DOHH2 (cell line): ENCODE results near the gene KCNJ13.

Source experiments
- H3F3A ChIP-seq: fragments of 200-600 bp; sonication (generic), shearing (Covaris generic); 2 replicates; pipeline ENCODE4 v1.6.0; 2016; ENCODE audit warnings: antibody characterized with exemption, mild to moderate bottlenecking; ENCODE audit not compliant: control insufficient read depth, insufficient read depth
- H3K27ac ChIP-seq: fragments of 200-600 bp; sonication (generic); 2 replicates; pipeline ENCODE4 v1.5.1; 2014; ENCODE audit warnings: low read depth, mild to moderate bottlenecking, low read length, moderate library complexity
- H3K27me3 ChIP-seq: fragments of 200-600 bp; sonication (generic); 2 replicates; pipeline ENCODE4 v1.6.1; 2014; ENCODE audit warnings: mild to moderate bottlenecking, low read length, mixed read lengths; ENCODE audit not compliant: control insufficient read depth
- H3K36me3 ChIP-seq: fragments of 200-600 bp; sonication (generic); 2 replicates; pipeline ENCODE4 v1.6.1; 2014; ENCODE audit warnings: mild to moderate bottlenecking, low read length, moderate library complexity, mixed read lengths; ENCODE audit not compliant: control insufficient read depth
- H3K4me1 ChIP-seq: fragments of 200-600 bp; sonication (generic); 2 replicates; pipeline ENCODE4 v1.6.1; 2014; ENCODE audit warnings: mild to moderate bottlenecking, low read length, mixed read lengths; ENCODE audit not compliant: control insufficient read depth
- H3K4me2 ChIP-seq: fragments of 200-600 bp; sonication (generic); 2 replicates; pipeline ENCODE4 v1.6.0; 2014; ENCODE audit warnings: mild to moderate bottlenecking, low read length, moderate library complexity
- H3K4me3 ChIP-seq: fragments of 200-600 bp; sonication (generic); 2 replicates; pipeline ENCODE4 v1.5.1; 2014; ENCODE audit warnings: mild to moderate bottlenecking, low read length, mixed read lengths
- H3K79me2 ChIP-seq: fragments of 200-600 bp; sonication (generic); 2 replicates; pipeline ENCODE4 v1.6.1; 2014; ENCODE audit warnings: mild to moderate bottlenecking, low read length, mixed read lengths; ENCODE audit not compliant: control insufficient read depth
- H3K9me2 ChIP-seq: fragments of 200-600 bp; sonication (generic); replicated peaks from 2 replicates; pipeline ENCODE4 v1.6.1; 2014; ENCODE audit warnings: mild to moderate bottlenecking, low read length, mixed read lengths; ENCODE audit not compliant: control insufficient read depth
- H3K9me3 ChIP-seq: fragments of 200-600 bp; sonication (generic); 2 replicates; pipeline ENCODE4 v1.6.1; 2014; ENCODE audit warnings: antibody characterized with exemption, low read length, mixed read lengths; ENCODE audit not compliant: control insufficient read depth, insufficient read depth
- H4K20me1 ChIP-seq: fragments of 200-600 bp; sonication (generic); 2 replicates; pipeline ENCODE4 v1.6.0; 2014; ENCODE audit warnings: low read depth, mild to moderate bottlenecking, antibody characterized with exemption, low read length, moderate library complexity; ENCODE audit not compliant: control insufficient read depth, insufficient read depth
- EZH2phosphoT487 ChIP-seq: fragments of 200-600 bp; sonication (generic); IDR thresholded peaks from 2 replicates; pipeline ENCODE4 v1.6.1; 2017; ENCODE audit warnings: borderline replicate concordance, mild to moderate bottlenecking, antibody characterized with exemption, low read length, moderate library complexity, mixed read lengths
- TF ChIP-seq, protein P1 (sequence below): fragments of 200-600 bp; sonication (generic); IDR thresholded peaks from one replicate; pipeline ENCODE4 v1.5.1; 2014; ENCODE audit warnings: antibody characterized with exemption, mild to moderate bottlenecking, low read depth, low read length; ENCODE audit not compliant: poor library complexity, severe bottlenecking

The KCNJ13 gene

DNA sequence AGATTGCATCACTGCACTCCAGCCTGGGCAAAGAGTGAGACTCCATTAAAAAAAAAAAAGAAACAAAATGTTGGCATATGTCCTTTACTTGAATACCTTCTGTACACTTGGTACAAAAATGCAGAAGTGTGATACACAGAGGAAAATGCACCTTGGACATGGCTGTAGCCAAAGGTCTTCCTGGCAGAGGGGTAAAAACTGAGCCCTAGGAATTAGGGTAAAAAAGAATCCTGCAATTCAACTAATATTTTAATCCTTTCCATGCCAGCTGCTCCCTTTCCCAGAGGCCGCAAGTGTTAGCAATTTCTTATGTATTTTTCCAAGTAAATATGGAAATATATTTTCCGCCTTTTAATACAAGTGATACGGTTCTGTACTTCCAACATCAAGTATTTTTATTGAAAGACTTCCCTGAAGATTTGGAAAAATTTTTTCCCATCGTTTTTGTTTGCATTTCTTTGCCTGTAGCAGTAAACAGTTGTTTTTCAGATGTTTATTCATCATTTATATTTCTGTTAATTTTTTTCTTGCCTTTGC is 26.2 kb downstream of the KCNJ13 start:
- Histone ChIP-seq H3F3A (no peaks in the 10 kb centered on the region), H3K9me2 (no peaks in the 10 kb centered on the region), H3K4me2 (no peak overlapping the region), H3K4me1 (no peaks in the 10 kb centered on the region), H3K27me3 (no peaks in the 10 kb centered on the region), H3K36me3 (peaks cover 43% of the 10 kb centered on the region), H4K20me1 (no peaks in the 10 kb centered on the region), H3K27ac (no peak overlapping the region), H3K79me2 (no peaks in the 10 kb centered on the region), H3K9me3 (no peaks in the 10 kb centered on the region), H3K4me3 (no peak overlapping the region)
- TF ChIP-seq EZH2phosphoT487: no peak
- TF ChIP-seq, protein P1, sequence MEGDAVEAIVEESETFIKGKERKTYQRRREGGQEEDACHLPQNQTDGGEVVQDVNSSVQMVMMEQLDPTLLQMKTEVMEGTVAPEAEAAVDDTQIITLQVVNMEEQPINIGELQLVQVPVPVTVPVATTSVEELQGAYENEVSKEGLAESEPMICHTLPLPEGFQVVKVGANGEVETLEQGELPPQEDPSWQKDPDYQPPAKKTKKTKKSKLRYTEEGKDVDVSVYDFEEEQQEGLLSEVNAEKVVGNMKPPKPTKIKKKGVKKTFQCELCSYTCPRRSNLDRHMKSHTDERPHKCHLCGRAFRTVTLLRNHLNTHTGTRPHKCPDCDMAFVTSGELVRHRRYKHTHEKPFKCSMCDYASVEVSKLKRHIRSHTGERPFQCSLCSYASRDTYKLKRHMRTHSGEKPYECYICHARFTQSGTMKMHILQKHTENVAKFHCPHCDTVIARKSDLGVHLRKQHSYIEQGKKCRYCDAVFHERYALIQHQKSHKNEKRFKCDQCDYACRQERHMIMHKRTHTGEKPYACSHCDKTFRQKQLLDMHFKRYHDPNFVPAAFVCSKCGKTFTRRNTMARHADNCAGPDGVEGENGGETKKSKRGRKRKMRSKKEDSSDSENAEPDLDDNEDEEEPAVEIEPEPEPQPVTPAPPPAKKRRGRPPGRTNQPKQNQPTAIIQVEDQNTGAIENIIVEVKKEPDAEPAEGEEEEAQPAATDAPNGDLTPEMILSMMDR: no peak

DNA sequence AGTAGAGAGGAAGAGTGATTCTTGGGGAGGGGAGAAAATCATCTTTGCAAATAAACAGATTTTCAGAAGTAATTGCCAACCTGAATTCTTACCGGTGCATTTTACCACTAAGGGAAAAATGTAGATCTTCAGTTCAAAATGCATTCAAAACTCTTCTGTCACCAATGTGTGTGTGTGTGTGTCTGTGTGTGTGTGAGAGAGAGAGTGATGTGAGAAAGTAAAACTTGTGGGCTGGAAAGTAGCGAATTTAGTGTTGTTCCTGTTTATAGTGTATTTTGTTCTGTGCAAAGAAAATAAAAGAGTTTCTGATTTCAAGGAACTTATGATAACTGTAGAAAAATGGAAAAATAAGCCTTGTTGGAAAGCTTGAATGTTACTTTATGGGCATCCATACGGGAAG is 27.0 kb downstream of the KCNJ13 start:
- H3K9me3 ChIP-seq: no peaks in the 10 kb centered on the region

DNA sequence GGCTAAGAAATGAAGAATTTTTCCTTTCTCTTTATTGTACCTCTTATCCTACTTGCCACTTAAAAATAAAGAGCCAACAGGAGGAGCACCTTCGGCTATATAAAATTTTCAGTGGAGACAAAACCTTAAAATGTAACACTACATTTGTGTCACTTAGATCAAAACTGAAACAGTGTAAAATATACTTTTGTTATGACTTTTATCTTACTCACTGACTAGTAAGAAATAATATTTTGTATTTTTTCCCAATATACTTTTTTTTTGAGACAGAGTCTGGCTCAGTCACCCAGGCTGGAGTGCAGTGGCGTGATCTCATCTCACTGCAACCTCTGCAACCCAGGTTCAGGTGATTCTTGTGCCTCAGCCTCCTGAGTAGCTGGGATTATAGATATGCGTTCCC is 28.3 kb downstream of the KCNJ13 start:
- Histone ChIP-seq H4K20me1 (no peaks in the 10 kb centered on the region), H3K36me3 (peaks cover 42% of the 10 kb centered on the region), H3K27ac (no peak overlapping the region), H3K27me3 (no peaks in the 10 kb centered on the region), H3K4me3 (no peak overlapping the region), H3K9me3 (no peaks in the 10 kb centered on the region), H3K9me2 (no peaks in the 10 kb centered on the region), H3F3A (no peaks in the 10 kb centered on the region), H3K4me1 (no peaks in the 10 kb centered on the region), H3K79me2 (no peaks in the 10 kb centered on the region), H3K4me2 (no peak overlapping the region)
- TF ChIP-seq, protein P1: no peak
- no peak for TF ChIP-seq EZH2phosphoT487

More for the DNA sequence above, 27.0 kb downstream of the KCNJ13 start:
- H3K36me3 ChIP-seq: peaks cover 45% of the 10 kb centered on the region
- no peak for TF ChIP-seq EZH2phosphoT487
- TF ChIP-seq, protein P1: no peak
- H3K79me2 ChIP-seq: no peaks in the 10 kb centered on the region
- H3K27ac ChIP-seq: no peak overlapping the region
- no peak overlapping the region for H3K4me3 ChIP-seq
- no peaks in the 10 kb centered on the region for H3K27me3 ChIP-seq
- no peak overlapping the region for H3K4me2 ChIP-seq
- no peaks in the 10 kb centered on the region for H3K4me1 ChIP-seq
- no peaks in the 10 kb centered on the region for H3K9me2 ChIP-seq
- H3F3A ChIP-seq: no peaks in the 10 kb centered on the region
- H4K20me1 ChIP-seq: no peaks in the 10 kb centered on the region

DNA sequence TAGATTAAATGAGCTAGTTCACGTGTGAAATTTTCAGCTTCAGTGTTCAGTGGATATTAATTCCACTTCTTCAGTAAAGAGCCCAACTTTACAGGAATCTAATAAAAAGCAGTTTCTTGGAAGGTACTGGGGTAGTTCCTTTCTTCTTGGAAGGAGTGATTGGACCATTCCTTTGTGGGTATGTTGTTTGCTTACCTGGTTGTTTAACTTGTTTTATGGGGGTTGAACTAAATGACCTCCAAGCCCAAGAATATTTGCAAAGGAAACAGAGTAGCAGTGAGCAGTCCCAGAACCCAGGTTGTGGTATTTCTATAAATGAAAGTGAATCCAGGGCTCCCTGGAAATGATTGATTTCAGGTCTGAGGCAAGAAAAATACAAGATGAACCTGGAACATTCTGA is 31.4 kb downstream of the KCNJ13 start:
- no peak overlapping the region for H3K27ac ChIP-seq
- no peaks in the 10 kb centered on the region for H3K79me2 ChIP-seq
- no peak overlapping the region for H3K4me2 ChIP-seq
- H3K4me1 ChIP-seq: no peaks in the 10 kb centered on the region
- no peaks in the 10 kb centered on the region for H3K9me2 ChIP-seq
- H3K4me3 ChIP-seq: no peak overlapping the region
- no peak for TF ChIP-seq EZH2phosphoT487
- TF ChIP-seq, protein P1: no peak
- H3F3A ChIP-seq: no peaks in the 10 kb centered on the region
- H3K36me3 ChIP-seq: peaks cover 27% of the 10 kb centered on the region
- no peaks in the 10 kb centered on the region for H4K20me1 ChIP-seq
- no peaks in the 10 kb centered on the region for H3K27me3 ChIP-seq
- H3K9me3 ChIP-seq: no peaks in the 10 kb centered on the region
